K562 (cell line): ENCODE measurements around the gene C11orf65. TPM values are rescaled to one million over a fixed set of nuclear protein-coding genes. Genes with fewer than 3 reads are reported as not detected.
A peak's percentile ranks its signal among the peaks of the same experiment; 100 is the strongest.

Experiments
- ATAC-seq: fragments of 200-7000 bp; cut with Tn5 transposase; 3 replicates; pipeline ENCODE4 v1.9.1; 2020; ENCODE audit warnings: moderate library complexity
- BruUV-seq: library from RNA; stranded (reverse); fragments of 400-500 nt; replicated peaks from 2 replicates; lab custom pipeline; 2021; lab: Mats Ljungman, UMichigan
- CTCF ChIA-PET: fragments of 300-600 bp; formaldehyde crosslinking; extraction: SDS; loops from one replicate; lab custom pipeline; 2021; ENCODE audit warnings: low intra/inter-chr PET ratio; lab: Yijun Ruan, JAX
- POLR2A ChIA-PET: fragments of 300-600, 350-650 bp; sonication (Branson Sonifier 250); formaldehyde crosslinking; extraction: SDS; loops from one replicate; lab custom pipeline; 2021; ENCODE audit warnings: antibody characterized with exemption, inconsistent platforms; lab: Yijun Ruan, JAX
- DNase-seq, 4 experiments: peaks; one replicate each; pipeline versions ENCODE4 v3.0.0 to v3.0.0-alpha.2; 2011 to 2018; ENCODE audit warnings: low spot score in 3 of 4, mixed read lengths in 3 of 4; ENCODE audit errors: extremely low read depth in 1 of 4
- FAIRE-seq: peaks from 2 replicates; lab custom pipeline; 2011; peaks lifted over from hg19 to GRCh38; lab: Jason Lieb, UNC
- H2AFZ ChIP-seq: 2 replicates; pipeline ENCODE4 v1.6.0; 2011; ENCODE audit warnings: low read depth, low read length, control low read depth, inconsistent platforms
- H3K27ac ChIP-seq: fragments of 200-600 bp; 3 replicates; pipeline ENCODE4 v1.8.0; 2011; ENCODE audit warnings: low read depth, mild to moderate bottlenecking, control low read depth, inconsistent platforms, low read length, moderate library complexity, mixed read lengths; ENCODE audit errors: extremely low read depth
- H3K27me3 ChIP-seq, 2 experiments: fragments of 300-600 bp in 1 of 2; 2 replicates in 1 of 2; 3 replicates in 1 of 2; pipeline versions ENCODE4 v1.6.0 to v1.8.0; 2011; ENCODE audit warnings: inconsistent platforms in 2 of 2, low read length in 2 of 2, mild to moderate bottlenecking in 1 of 2, mixed read lengths in 1 of 2, moderate library complexity in 1 of 2; ENCODE audit not compliant: control insufficient read depth in 2 of 2, insufficient read depth in 2 of 2
- H3K36me3 ChIP-seq: fragments of 300-600 bp; 3 replicates; pipeline ENCODE4 v1.8.0; 2011; ENCODE audit warnings: mild to moderate bottlenecking, low read length, inconsistent platforms; ENCODE audit not compliant: control insufficient read depth, insufficient read depth
- H3K4me1 ChIP-seq, 2 experiments: fragments of 200-600 bp in 1 of 2; replicated peaks in 1 of 2; 2 replicates in 1 of 2; 3 replicates in 1 of 2; pipeline versions ENCODE4 v1.5.1 to v1.8.0; 2011; ENCODE audit warnings: inconsistent platforms in 2 of 2, low read length in 2 of 2, mild to moderate bottlenecking in 1 of 2, mixed read lengths in 1 of 2, moderate library complexity in 1 of 2; ENCODE audit not compliant: control insufficient read depth in 2 of 2, insufficient read depth in 2 of 2
- H3K4me2 ChIP-seq: 2 replicates; pipeline ENCODE4 v1.6.1; 2011; ENCODE audit warnings: low read length, control low read depth, inconsistent platforms, mixed read lengths; ENCODE audit not compliant: insufficient read depth
- H3K4me3 ChIP-seq: fragments of 200-600 bp; sonication (generic), shearing (Covaris generic); 2 replicates; pipeline ENCODE4 v1.5.1; 2016; ENCODE audit warnings: control low read depth, inconsistent platforms
- H3K79me2 ChIP-seq: fragments of 200-600 bp; 3 replicates; pipeline ENCODE4 v1.8.0; 2011; ENCODE audit warnings: low read length, inconsistent platforms; ENCODE audit not compliant: control insufficient read depth, insufficient read depth
- H3K9ac ChIP-seq, 2 experiments: 2 replicates each; pipeline versions ENCODE4 v1.6.0 to v1.6.1; 2011; ENCODE audit warnings: low read depth in 2 of 2, low read length in 2 of 2, control low read depth in 1 of 2, inconsistent platforms in 1 of 2, mild to moderate bottlenecking in 1 of 2, mixed read lengths in 1 of 2; ENCODE audit not compliant: insufficient read depth in 1 of 2
- H3K9me1 ChIP-seq: one replicate; pipeline ENCODE4 v1.6.0; 2011; ENCODE audit warnings: inconsistent platforms, mild to moderate bottlenecking, low read length, moderate library complexity; ENCODE audit not compliant: control insufficient read depth, insufficient read depth
- H3K9me3 ChIP-seq: replicated peaks from 2 replicates; pipeline ENCODE4 v1.5.1; 2011; ENCODE audit warnings: low read depth, low read length, inconsistent platforms; ENCODE audit not compliant: control insufficient read depth, insufficient read depth
- H4K20me1 ChIP-seq: replicated peaks from 2 replicates; pipeline ENCODE4 v1.6.1; 2011; ENCODE audit warnings: low read length, inconsistent platforms, mixed read lengths; ENCODE audit not compliant: control insufficient read depth, insufficient read depth
- ARID1B ChIP-seq: fragments of 450-650 bp; IDR thresholded peaks from 2 replicates; pipeline ENCODE4 v1.6.1; 2016; ENCODE audit warnings: antibody characterized with exemption, mild to moderate bottlenecking, inconsistent platforms
- ATF1 ChIP-seq, 2 experiments: fragments of 450-650 bp in 1 of 2; IDR thresholded peaks; 2 replicates each; pipeline ENCODE4 v1.6.1; 2016; ENCODE audit warnings: missing compliant biosample characterization in 1 of 2, missing genetic modification characterization in 1 of 2
- CTBP1 ChIP-seq: fragments of 450-650 bp; IDR thresholded peaks from 2 replicates; pipeline ENCODE4 v1.6.1; 2016; ENCODE audit warnings: borderline replicate concordance
- GATA2 ChIP-seq: sonication (generic); formaldehyde crosslinking; IDR thresholded peaks from 2 replicates; pipeline ENCODE4 v1.4.0; 2020; ENCODE audit warnings: mild to moderate bottlenecking, missing genetic modification reagents
- HDAC8 ChIP-seq: fragments of 450-650 bp; IDR thresholded peaks from 2 replicates; pipeline ENCODE4 v1.6.1; 2016; ENCODE audit warnings: mild to moderate bottlenecking, missing genetic modification characterization, moderate library complexity, missing compliant biosample characterization
- HNRNPLL ChIP-seq: fragments of 200-400 bp; formaldehyde crosslinking; IDR thresholded peaks from 2 replicates; pipeline ENCODE4 v1.6.1; 2017; ENCODE audit warnings: low read length, low read depth, mild to moderate bottlenecking; ENCODE audit not compliant: poor library complexity, severe bottlenecking
- MCM5 ChIP-seq: fragments of 450-650 bp; IDR thresholded peaks from 2 replicates; pipeline ENCODE4 v1.6.1; 2016; ENCODE audit warnings: low read depth
- PKNOX1 ChIP-seq: fragments of 450-650 bp; IDR thresholded peaks from 2 replicates; pipeline ENCODE4 v1.6.1; 2016
- RCOR1 ChIP-seq, 2 experiments: IDR thresholded peaks; 2 replicates each; pipeline ENCODE4 v1.6.1; 2012; ENCODE audit warnings: low read depth in 2 of 2, low read length in 2 of 2, borderline replicate concordance in 1 of 2, improper control_type of control experiment in 1 of 2
- SMARCA4 ChIP-seq: fragments of 450-650 bp; IDR thresholded peaks from 2 replicates; pipeline ENCODE4 v1.6.1; 2016
- SMARCE1 ChIP-seq: fragments of 450-650 bp; IDR thresholded peaks from 2 replicates; pipeline ENCODE4 v1.7.1; 2016; ENCODE audit warnings: mild to moderate bottlenecking
- SREBF2 ChIP-seq: sonication (generic); formaldehyde crosslinking; IDR thresholded peaks from 2 replicates; pipeline ENCODE4 v1.4.0; 2020; ENCODE audit warnings: mild to moderate bottlenecking, missing genetic modification reagents
- SRSF9 ChIP-seq: fragments of 200-400 bp; formaldehyde crosslinking; IDR thresholded peaks from 2 replicates; pipeline ENCODE4 v1.6.1; 2017; ENCODE audit warnings: low read depth, low read length, borderline replicate concordance
- STAT5B ChIP-seq: fragments of 250-450 bp; sonication (Bioruptor Pico); IDR thresholded peaks from 2 replicates; pipeline ENCODE4 v1.8.0; 2021; ENCODE audit warnings: mild to moderate bottlenecking, inconsistent platforms
- ZNF655 ChIP-seq: fragments of 250-450 bp; sonication (Bioruptor Pico); IDR thresholded peaks from 2 replicates; pipeline ENCODE4 v1.5.0; 2021
- WGBS: fragments of 100-300 bp; shearing (Covaris generic); methylation state at CpG from one replicate; pipeline ENCODE4 v1.1.6; 2016; ENCODE audit warnings: low coverage, mixed read lengths; ENCODE audit not compliant: insufficient coverage; ENCODE audit errors: missing lambda C conversion rate; 5-methylcytosine and 5-hydroxymethylcytosine counted together
- in situ Hi-C: fragments of 300-500 bp; cut with MboI; formaldehyde crosslinking; loops from 4 replicates; pipeline ENCODE4 v1.15.0; 2018; ENCODE audit warnings: inconsistent platforms, mixed read lengths
- intact Hi-C: fragments of 100-400 bp; cut with micrococcal nuclease; formaldehyde crosslinking; loops from 2 replicates; pipeline ENCODE4 v1.14.2; 2022
- polyA plus RNA-seq, 8 experiments: library from polyadenylated mRNA; depleted of rRNA in 4 of 8; stranded (reverse) in 5 of 8; unstranded in 3 of 8; fragments of >200 nt; fragmentation: Nextera tagmentation in 2 of 8; fragmentation: Illumina TruSeq in 1 of 8; extraction: Ambion mirVana in 2 of 8; extraction: Trizol in 1 of 8; gene quantifications; 2 replicates each; pipeline versions ENCODE4 v1.2.1 to v1.2.3, GENCODE V29; 2011 to 2014; ENCODE audit warnings: inconsistent platforms in 1 of 8, missing spikeins in 1 of 8
- total RNA-seq, 7 experiments: library from RNA; depleted of rRNA in 6 of 7; stranded (reverse); fragments of >200 nt in 6 of 7; fragmentation: Illumina TruSeq in 2 of 7; extraction: Trizol in 2 of 7; gene quantifications; 2 replicates each; pipeline versions ENCODE4 v1.2.1 to v1.2.3, GENCODE V29; 2011 to 2021; ENCODE audit warnings: low replicate concordance in 1 of 7

C11orf65 gene
- total and polyA plus RNA-seq, 9 of the 15 experiments (the other 6 are each of a cell fraction or from before 2014, with no cell fraction given) = 1.0 to 2.1 (median 1.2) TPM

GRCh38 chr11:108500721-108501120, 33.4 kb upstream of the C11orf65 start:
- Histone ChIP-seq H3K27me3 (no peaks in the 10 kb centered on the region), H3K9ac (peak overlapping the region; percentile 20 to 36; a peak in 2 of 4 replicates), H3K9me1 (no peaks in the 10 kb centered on the region), H3K4me2 (peak overlapping the region; percentile 68), H3K27ac (peak overlapping the region; percentile 56), H3K9me3 (no peaks in the 10 kb centered on the region), H3K36me3 (no peaks in the 10 kb centered on the region), H3K79me2 (peaks cover 17% of the 10 kb centered on the region), H4K20me1 (no peaks in the 10 kb centered on the region), H3K4me1 (peaks cover 17 to 33% of the 10 kb centered on the region in 2 experiments), H2AFZ (peak overlapping the region; percentile 73), H3K4me3 (no peak overlapping the region)
- in situ Hi-C loops (no loop called here), intact Hi-C loops (no loop called here)
- ATAC-seq (peak; percentile 3), FAIRE-seq (peak; percentile 85), DNase-seq (peak in 3 of 4 experiments; percentile 13 to 58 (median 39))
- BruUV-seq = no TSS peak
- 0% methylated on average over 2 of the region's 2 CpGs for WGBS
- CTCF ChIA-PET = no interaction called here
- POLR2A ChIA-PET = interaction anchor here (0.6 to 1.1 kb wide), 3 partner anchors 9 to 261 kb away, joined by 3 read pairs; no protein-coding TSS in a partner anchor
- TF ChIP-seq SREBF2 (CRISPR knock-in tag) (no peak), SMARCA4 (peak; percentile 34; the same call in 1 of the 2 replicates), ARID1B (0 out of 2 replicates have a peak, but pooled peaks have one; percentile 14), ATF1 (CRISPR knock-in tag; IDR thresholded peaks at IDR 0.05) (no peak), ATF1 (tag; IDR thresholded peaks at IDR 0.05) (0 out of 2 replicates have a peak, but pooled peaks have one; percentile 22), RCOR1 (IDR thresholded peaks at IDR 0.05; ENCODE audit: borderline replicate concordance in 1 of 2, low read depth in 2 of 2, low read length in 2 of 2) (0 out of 4 replicates have a peak, but pooled peaks of 1 of the 2 experiments have one; percentile 12), GATA2 (peak; percentile 60), HDAC8 (tag) (no peak), STAT5B (CRISPR knock-in tag) (no peak), PKNOX1 (peak; percentile 27; the same call in 1 of the 2 replicates), MCM5 (no peak), HNRNPLL (no peak), SMARCE1 (0 out of 2 replicates have a peak, but pooled peaks have one; percentile 41), ZNF655 (CRISPR knock-in tag) (no peak), SRSF9 (no peak), CTBP1 (peak; percentile 48; the same call in 1 of the 2 replicates)
